AG08396 (cell line): ENCODE measurements around the gene PYGO2.
"Not testable (repeated sequence)": the region's sequence is repeated elsewhere in the genome, so short reads cannot be mapped to it uniquely, and the experiment has no call there.

Experiments used
- DNase-seq: peaks from one replicate; pipeline ENCODE4 v3.0.0; 2012; ENCODE audit warnings: low spot score, mixed read lengths

Gene PYGO2

GRCh38 chr1:155000411-155000725, 38.8 kb upstream of the PYGO2 start:
- no peak for DNase-seq

- no peak for DNase-seq
Observed at GRCh38 chr1:154999571-155000410, 38.2 kb upstream of the PYGO2 start.

- DNase-seq = peak; percentile 77
Observed at GRCh38 chr1:154998818-154999570, 37.4 kb upstream of the PYGO2 start.

- no peak for DNase-seq
Observed at GRCh38 chr1:154998201-154998780, 36.7 kb upstream of the PYGO2 start.

GRCh38 chr1:154996966-154997701, 35.6 kb upstream of the PYGO2 start:
- DNase-seq = no peak

- peak; percentile 82 for DNase-seq
Observed at GRCh38 chr1:154995301-154995983, 33.9 kb upstream of the PYGO2 start.

- no peak for DNase-seq
Observed at GRCh38 chr1:154994591-154994990, 33.0 kb upstream of the PYGO2 start.

GRCh38 chr1:154994269-154994587, 32.6 kb upstream of the PYGO2 start:
- no peak for DNase-seq

GRCh38 chr1:154993572-154994268, 32.1 kb upstream of the PYGO2 start, which contains the start of gene LENEP:
LENEP (plus strand) TSS chr1:154993586; CDS start chr1:154993608, 22 bp downstream.
- DNase-seq = no peak

- no peak for DNase-seq
Observed at GRCh38 chr1:154992721-154993571, 31.4 kb upstream of the PYGO2 start.

- DNase-seq = no peak
Observed at GRCh38 chr1:154990276-154990675, 28.7 kb upstream of the PYGO2 start.

GRCh38 chr1:154989195-154989860, 27.7 kb upstream of the PYGO2 start:
- no peak for DNase-seq

- DNase-seq = no peak
Observed at GRCh38 chr1:154988058-154988954, 26.7 kb upstream of the PYGO2 start.

GRCh38 chr1:154987326-154987725, 25.7 kb upstream of the PYGO2 start:
- DNase-seq = no peak

GRCh38 chr1:154986736-154987135, 25.2 kb upstream of the PYGO2 start:
- not testable (repeated sequence) for DNase-seq

GRCh38 chr1:154983776-154984466, 22.3 kb upstream of the PYGO2 start:
- DNase-seq = no peak

GRCh38 chr1:154982897-154983648, 21.5 kb upstream of the PYGO2 start, which contains the start of gene FLAD1:
FLAD1 (plus strand) TSS chr1:154983344; CDS start chr1:154983695, 351 bp downstream.
- DNase-seq = peak; percentile 96
